Activated naive CD8-positive, alpha-beta T cell treated with anti-CD3 and anti-CD28 coated beads for 36 hours (primary cell): ENCODE results near the gene SLC24A4. TPM values are rescaled to one million over a fixed set of nuclear protein-coding genes. Genes with fewer than 3 reads are reported as not detected.

ENCODE experiments used
- DNase-seq: peaks from one replicate; pipeline ENCODE4 v3.0.0; 2021
- H3K27ac Mint-ChIP-seq: one replicate; pipeline ENCODE4 v1.8.0; 2022; ENCODE audit warnings: mild to moderate bottlenecking, moderate library complexity, mixed read lengths
- H3K27me3 Mint-ChIP-seq: one replicate; pipeline ENCODE4 v1.8.0; 2022; ENCODE audit warnings: mild to moderate bottlenecking, mixed read lengths
- H3K36me3 Mint-ChIP-seq: one replicate; pipeline ENCODE4 v1.8.0; 2021; ENCODE audit warnings: mild to moderate bottlenecking, mixed read lengths
- H3K4me1 Mint-ChIP-seq: one replicate; pipeline ENCODE4 v1.8.0; 2021; ENCODE audit warnings: mixed read lengths
- H3K4me3 Mint-ChIP-seq: one replicate; pipeline ENCODE4 v1.8.0; 2022; ENCODE audit warnings: mild to moderate bottlenecking, moderate library complexity, mixed read lengths
- H3K9me3 Mint-ChIP-seq: one replicate; pipeline ENCODE4 v1.8.0; 2022; ENCODE audit warnings: mixed read lengths
- total RNA-seq, 2 experiments: library from RNA; stranded (reverse); gene quantifications; one replicate each; pipeline ENCODE4 v1.2.3, GENCODE V29; 2021

Gene SLC24A4
- total RNA-seq, 2 experiments from 2014 or later = 0.06 to 0.08 TPM

DNA sequence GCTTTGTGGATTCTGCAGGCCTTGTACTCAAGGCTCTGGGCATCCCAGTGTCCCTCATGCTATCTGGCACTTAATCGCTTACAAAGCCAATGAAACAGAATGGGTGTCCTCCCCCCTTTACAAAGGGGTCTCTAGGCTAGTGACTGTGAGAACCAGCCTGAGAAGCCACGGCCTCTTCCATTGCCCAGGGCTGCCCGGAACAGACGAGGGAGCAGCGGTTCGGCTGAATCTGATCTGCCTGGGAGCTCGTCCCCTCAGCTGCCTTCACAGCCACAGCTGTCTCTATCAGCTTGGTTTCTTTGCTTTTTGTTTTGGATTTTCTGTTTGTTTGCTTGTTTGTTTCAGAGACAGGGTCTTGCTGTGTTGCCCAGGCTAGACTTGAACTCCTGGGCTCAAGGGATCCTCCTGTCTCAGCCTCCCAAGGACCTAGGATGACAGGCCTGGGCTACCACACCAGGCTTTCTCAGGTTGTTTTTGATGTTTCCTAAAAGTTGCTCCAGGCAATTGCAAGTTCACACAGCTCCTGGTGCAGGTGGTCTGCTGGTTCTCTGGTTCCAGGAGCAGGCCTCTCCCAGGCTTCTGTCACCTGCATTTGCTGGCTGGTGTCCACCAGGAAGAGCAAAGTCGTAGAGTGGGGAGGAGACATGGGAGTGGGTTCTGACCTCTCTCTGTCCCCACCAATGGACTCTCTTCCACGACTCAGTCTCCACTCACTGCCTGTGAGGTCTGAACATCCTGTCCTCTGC is 179.7 kb downstream of the SLC24A4 start:
- DNase-seq = no peak
- H3K4me3 Mint-ChIP-seq = no peak overlapping the region
- no peaks in the 10 kb centered on the region for H3K27me3 Mint-ChIP-seq
- H3K36me3 Mint-ChIP-seq = no peaks in the 10 kb centered on the region
- no peak overlapping the region for H3K27ac Mint-ChIP-seq
- peaks cover 9% of the 10 kb centered on the region for H3K4me1 Mint-ChIP-seq
- H3K9me3 Mint-ChIP-seq = no peaks in the 10 kb centered on the region

GRCh38 chr14:92503756-92504491 is 181.0 kb downstream of the SLC24A4 start:
- Mint-ChIP-seq H3K9me3 (no peaks in the 10 kb centered on the region), H3K27ac (no peak overlapping the region)

DNA sequence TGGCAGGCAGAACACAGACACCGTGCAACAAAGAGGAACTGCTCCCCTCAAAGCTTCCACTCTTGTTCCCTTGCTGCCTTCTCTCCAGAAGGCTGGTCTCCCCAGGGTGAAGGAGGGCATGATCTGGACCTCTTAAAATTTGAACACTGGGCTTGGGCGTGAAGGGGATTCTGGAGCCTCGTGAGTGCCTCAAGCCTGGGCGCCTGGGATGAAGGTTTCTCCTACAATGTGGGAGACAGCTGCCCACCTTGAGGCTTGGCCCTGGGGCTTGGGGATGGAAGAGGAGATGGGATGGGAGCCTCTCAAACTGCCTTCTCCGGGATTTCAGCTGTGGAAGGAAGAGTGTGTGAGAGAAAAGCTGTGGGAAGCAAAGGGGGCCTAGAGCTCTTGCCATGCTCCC is 182.9 kb downstream of the SLC24A4 start:
- H3K4me3 Mint-ChIP-seq = no peak overlapping the region
- DNase-seq = no peak
- no peaks in the 10 kb centered on the region for H3K27me3 Mint-ChIP-seq
- H3K36me3 Mint-ChIP-seq = no peaks in the 10 kb centered on the region
- H3K27ac Mint-ChIP-seq = no peak overlapping the region
- peaks cover 12% of the 10 kb centered on the region for H3K4me1 Mint-ChIP-seq
- no peaks in the 10 kb centered on the region for H3K9me3 Mint-ChIP-seq

More at GRCh38 chr14:92503756-92504491, 181.0 kb downstream of the SLC24A4 start:
- DNase-seq = no peak
- Mint-ChIP-seq H3K4me1 (peaks cover 9% of the 10 kb centered on the region), H3K36me3 (no peaks in the 10 kb centered on the region), H3K27me3 (no peaks in the 10 kb centered on the region), H3K4me3 (no peak overlapping the region)

GRCh38 chr14:92506231-92506630 is 183.3 kb downstream of the SLC24A4 start:
- Mint-ChIP-seq H3K27ac (no peak overlapping the region), H3K9me3 (no peaks in the 10 kb centered on the region), H3K27me3 (no peaks in the 10 kb centered on the region), H3K4me3 (no peak overlapping the region), H3K4me1 (peaks cover 12% of the 10 kb centered on the region), H3K36me3 (no peaks in the 10 kb centered on the region)
- DNase-seq = no peak

DNA sequence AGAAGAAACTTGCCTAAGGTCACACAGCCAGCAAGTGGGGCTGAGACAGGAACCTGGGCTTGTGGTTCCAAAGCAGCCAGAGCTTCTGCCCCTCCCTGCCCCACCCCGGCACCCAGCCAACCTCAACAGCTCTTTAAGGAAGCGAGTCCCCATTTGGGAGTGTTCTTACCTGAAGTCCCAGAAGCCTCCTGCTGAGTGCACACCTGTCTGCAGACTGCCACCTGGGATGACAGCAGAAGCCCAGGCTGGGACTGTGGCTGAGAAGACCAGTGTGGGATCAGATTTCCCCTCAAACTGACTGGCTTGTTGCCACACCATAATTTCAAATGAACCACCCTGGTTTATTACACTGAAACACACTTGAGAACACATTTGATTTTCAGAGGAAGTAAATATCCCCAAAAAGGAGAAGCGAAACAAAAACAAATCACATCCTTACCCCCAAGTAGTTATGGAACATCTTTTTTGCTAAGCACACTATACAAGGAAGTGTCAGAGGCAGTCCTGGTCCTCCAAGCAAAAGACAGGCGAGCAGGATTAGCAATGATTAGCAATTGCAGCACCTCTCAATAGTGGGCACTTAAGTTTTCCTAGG is 184.3 kb downstream of the SLC24A4 start:
- no peaks in the 10 kb centered on the region for H3K9me3 Mint-ChIP-seq
- H3K36me3 Mint-ChIP-seq = no peaks in the 10 kb centered on the region
- H3K4me3 Mint-ChIP-seq = no peak overlapping the region
- H3K27ac Mint-ChIP-seq = no peak overlapping the region
- DNase-seq = no peak
- peaks cover 13% of the 10 kb centered on the region for H3K4me1 Mint-ChIP-seq
- H3K27me3 Mint-ChIP-seq = no peaks in the 10 kb centered on the region

DNA sequence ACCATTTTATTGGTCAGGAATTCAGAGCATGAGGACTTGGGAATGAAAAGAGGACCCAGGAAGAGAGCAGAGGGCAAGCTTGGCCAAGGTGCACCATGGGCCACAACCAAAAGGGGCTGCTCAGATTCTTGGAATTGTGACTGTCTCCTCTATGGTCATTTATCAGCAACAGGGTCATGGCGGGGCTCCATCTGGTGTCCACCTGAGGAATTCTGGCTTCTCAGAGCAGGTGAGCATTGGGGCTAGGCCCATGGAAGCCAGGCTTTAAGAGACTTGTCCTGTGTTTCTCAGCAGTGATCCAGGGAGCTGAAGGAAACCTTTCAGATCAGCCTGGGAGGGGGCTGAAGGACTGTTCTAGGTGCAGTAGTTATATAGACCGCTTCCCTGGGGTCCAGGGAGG is 188.0 kb downstream of the SLC24A4 start:
- Mint-ChIP-seq H3K4me3 (no peak overlapping the region), H3K36me3 (peaks cover 3% of the 10 kb centered on the region), H3K9me3 (no peaks in the 10 kb centered on the region), H3K4me1 (peaks cover 28% of the 10 kb centered on the region), H3K27ac (no peak overlapping the region), H3K27me3 (no peaks in the 10 kb centered on the region)
- DNase-seq = no peak

GRCh38 chr14:92511453-92512238 is 188.7 kb downstream of the SLC24A4 start:
- Mint-ChIP-seq H3K4me3 (no peak overlapping the region), H3K4me1 (peaks cover 30% of the 10 kb centered on the region)

DNA sequence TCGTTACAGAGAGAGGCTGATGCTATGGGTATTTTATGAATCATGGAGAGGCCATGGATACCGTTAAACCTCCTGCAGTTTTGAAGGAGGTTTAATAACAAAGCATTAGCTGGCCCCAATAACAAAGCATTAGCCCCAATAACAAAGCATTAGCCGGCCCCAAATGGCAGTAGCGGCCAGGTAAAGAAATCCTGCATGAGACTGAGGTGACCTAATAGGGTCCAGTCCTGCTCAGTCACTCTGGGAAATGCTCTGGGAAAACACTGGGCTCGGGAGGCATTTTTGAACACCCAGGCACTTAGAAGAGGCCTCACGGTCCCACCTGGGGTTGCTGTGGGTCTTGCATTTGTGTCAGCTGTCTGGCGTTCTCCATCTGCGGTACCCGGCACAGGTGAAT is 189.8 kb downstream of the SLC24A4 start:
- no peak for DNase-seq
- Mint-ChIP-seq H3K4me3 (peak overlapping the region; percentile 75), H3K36me3 (peaks cover 13% of the 10 kb centered on the region), H3K9me3 (no peaks in the 10 kb centered on the region), H3K4me1 (peaks cover 36% of the 10 kb centered on the region), H3K27ac (peak overlapping the region; percentile 70), H3K27me3 (no peaks in the 10 kb centered on the region)

More at GRCh38 chr14:92511453-92512238, 188.7 kb downstream of the SLC24A4 start:
- H3K9me3 Mint-ChIP-seq = no peaks in the 10 kb centered on the region
- DNase-seq = no peak
- H3K36me3 Mint-ChIP-seq = peaks cover 4% of the 10 kb centered on the region
- H3K27ac Mint-ChIP-seq = no peak overlapping the region
- no peaks in the 10 kb centered on the region for H3K27me3 Mint-ChIP-seq

DNA sequence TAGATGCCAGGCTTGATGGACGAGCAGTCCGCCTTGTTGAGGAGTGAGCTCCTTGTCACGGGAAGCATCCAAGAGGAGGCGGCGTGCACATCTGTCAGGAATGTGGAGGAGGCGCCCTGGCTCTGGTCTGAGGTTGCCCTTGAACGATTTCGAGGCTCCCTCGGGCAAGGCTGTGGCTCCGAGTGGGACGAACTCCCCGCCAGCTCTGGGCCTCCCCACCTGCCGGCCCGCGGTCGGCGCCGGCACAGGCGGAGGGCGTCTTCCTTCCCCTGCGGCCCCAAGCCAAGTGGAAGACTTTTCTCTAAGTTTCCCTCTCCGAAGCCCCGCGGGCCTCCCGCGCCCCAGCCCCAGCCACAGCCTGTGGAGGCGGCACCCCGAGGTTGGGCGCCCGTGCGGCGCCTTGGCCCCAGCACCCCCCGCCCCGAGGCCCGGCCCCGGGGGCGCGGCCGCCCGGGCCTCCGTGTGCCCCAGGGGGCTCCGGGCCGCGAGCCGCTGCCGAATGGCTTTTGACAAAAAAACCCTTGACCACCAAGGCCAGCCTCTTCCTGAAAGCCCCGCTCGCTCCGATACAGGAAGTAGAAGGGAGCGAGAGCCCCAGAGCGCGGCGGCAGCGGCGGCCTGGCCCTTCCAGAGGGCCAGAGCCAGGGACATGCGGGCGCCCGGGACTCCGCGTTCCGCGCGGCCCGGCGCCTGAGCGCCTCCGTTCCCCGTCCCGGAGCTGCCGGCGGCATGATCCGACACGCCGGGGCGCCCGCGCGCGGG is 190.4 kb downstream of the SLC24A4 start, which contains the start of gene RIN3:
Gene RIN3 (plus strand): TSS at position 578 of the 762 bp plus-strand sequence. CDS start 152 bp downstream, at position 730.
- Mint-ChIP-seq H3K4me1 (peaks cover 41% of the 10 kb centered on the region), H3K27ac (peak within 1 kb of the TSS; percentile 86), H3K4me3 (peak within 1 kb of the TSS; percentile 83), H3K36me3 (peaks cover 17% of the 10 kb centered on the region), H3K27me3 (no peaks in the 10 kb centered on the region), H3K9me3 (no peaks in the 10 kb centered on the region)
- DNase-seq = peak; percentile 64

DNA sequence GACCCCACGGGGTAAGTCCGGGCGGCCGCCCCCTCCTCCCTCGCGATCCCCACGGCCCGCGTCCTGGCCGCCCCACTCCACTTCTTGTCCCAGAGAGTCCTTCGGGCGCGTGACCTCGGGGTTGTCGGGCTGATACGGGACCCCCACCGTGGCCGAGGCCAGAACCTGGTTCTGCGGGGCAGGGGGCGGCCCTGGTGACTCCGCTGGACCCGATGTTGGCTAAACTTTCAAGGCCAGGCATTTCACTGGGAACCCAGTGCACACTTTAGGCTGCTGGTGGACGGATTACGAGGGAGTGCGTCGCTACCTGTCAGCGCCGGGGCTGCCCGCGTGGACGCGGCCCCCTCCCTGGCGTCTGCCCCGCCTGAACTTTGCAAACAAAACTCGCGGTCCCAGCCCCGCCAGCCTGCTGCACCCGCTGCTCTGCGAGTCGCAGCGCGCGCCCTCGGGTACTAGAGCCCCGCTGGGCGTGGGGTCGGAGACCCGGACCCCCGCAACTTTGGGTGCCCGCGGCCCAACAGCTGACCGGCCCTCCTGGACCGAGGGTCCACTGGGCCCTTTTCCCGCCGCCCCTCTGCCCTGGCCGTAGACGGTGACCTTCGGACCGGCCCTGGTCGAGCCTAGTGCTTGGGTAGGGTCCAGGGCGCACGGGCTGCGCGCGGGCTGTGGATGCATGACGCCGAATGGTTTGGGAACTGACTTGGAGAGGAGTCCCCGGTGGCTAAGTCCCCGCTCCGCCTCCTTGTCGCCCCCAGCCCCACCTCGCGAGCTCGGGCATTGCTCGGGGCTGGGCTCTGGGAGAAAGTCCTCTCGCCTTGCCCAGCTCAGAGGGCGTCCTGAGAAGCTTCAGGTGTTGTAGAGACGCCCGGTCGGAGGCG is 191.2 kb downstream of the SLC24A4 start:
- Mint-ChIP-seq H3K36me3 (peaks cover 22% of the 10 kb centered on the region), H3K27ac (peak overlapping the region; percentile 86), H3K4me1 (peaks cover 49% of the 10 kb centered on the region), H3K4me3 (peak overlapping the region; percentile 83), H3K9me3 (no peaks in the 10 kb centered on the region), H3K27me3 (no peaks in the 10 kb centered on the region)
- peak; percentile 50 for DNase-seq

GRCh38 chr14:92514844-92515514 is 192.0 kb downstream of the SLC24A4 start:
- H3K36me3 Mint-ChIP-seq = peaks cover 27% of the 10 kb centered on the region
- H3K4me3 Mint-ChIP-seq = peak overlapping the region; percentile 83
- no peaks in the 10 kb centered on the region for H3K27me3 Mint-ChIP-seq
- H3K27ac Mint-ChIP-seq = peak overlapping the region; percentile 66
- no peak for DNase-seq
- H3K9me3 Mint-ChIP-seq = no peaks in the 10 kb centered on the region
- H3K4me1 Mint-ChIP-seq = peaks cover 51% of the 10 kb centered on the region

DNA sequence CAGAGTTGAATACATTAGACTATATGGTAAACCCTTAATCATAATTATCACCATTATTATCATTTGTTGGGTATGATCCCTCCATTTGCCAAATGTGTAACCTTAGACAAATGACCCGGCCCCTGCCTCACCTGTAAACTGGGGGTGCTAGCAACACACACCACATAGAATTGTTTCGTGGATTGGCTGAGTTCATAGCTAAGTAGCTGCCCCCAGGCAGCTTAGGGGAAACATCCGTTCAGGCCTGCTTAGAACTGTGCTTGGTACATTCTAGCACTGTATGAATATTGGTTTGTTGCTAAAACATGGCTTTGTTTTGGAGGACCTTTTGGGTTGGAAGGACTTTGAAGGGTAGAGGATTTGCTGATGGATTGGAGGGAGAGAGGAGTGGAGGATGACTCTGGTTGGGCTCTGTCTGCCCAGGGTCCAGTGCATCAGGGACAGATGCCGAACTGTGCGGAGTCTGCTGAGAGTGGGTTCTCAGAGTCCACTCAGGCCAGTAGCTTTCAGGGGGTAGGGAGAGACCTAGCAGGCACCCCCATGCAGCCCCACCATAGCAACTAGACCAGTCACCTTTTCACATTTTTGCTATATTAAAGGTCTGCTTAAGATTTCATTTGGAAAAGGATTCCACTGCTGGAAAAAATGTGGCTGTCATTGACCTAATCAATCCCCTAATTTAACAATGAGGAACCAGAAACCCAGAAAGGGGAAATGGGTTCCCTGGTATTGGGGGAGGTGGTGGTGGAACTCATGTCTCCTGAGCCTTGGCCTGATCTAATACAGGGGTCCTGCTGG is 192.8 kb downstream of the SLC24A4 start:
- no peak for DNase-seq
- peaks cover 33% of the 10 kb centered on the region for H3K36me3 Mint-ChIP-seq
- H3K27me3 Mint-ChIP-seq = no peaks in the 10 kb centered on the region
- H3K9me3 Mint-ChIP-seq = no peaks in the 10 kb centered on the region
- peak overlapping the region; percentile 83 for H3K4me3 Mint-ChIP-seq
- peak overlapping the region; percentile 95 for H3K27ac Mint-ChIP-seq
- peaks cover 52% of the 10 kb centered on the region for H3K4me1 Mint-ChIP-seq
